GM23338 (cell line): ENCODE measurements around the gene TUBA1C. TPM values are rescaled to one million over a fixed set of nuclear protein-coding genes. Genes with fewer than 3 reads are reported as not detected.

Experiments used
- ATAC-seq: fragments of 200-7000 bp; cut with Tn5 transposase; 3 replicates; pipeline ENCODE4 v1.9.1; 2020
- DNase-seq: peaks from one replicate; pipeline ENCODE4 v3.0.0-alpha.2; 2015; ENCODE audit warnings: low spot score
- H2AFZ ChIP-seq: fragments of 200-600 bp; sonication (generic); 2 replicates; pipeline ENCODE4 v1.8.0; 2016; ENCODE audit warnings: antibody characterized with exemption, mild to moderate bottlenecking, moderate library complexity
- H3F3A ChIP-seq: fragments of 200-600 bp; sonication (generic); replicated peaks from 2 replicates; pipeline ENCODE4 v1.8.0; 2017; ENCODE audit warnings: antibody characterized with exemption, mixed run types, low read depth
- H3K27ac ChIP-seq: fragments of 200-600 bp; sonication (generic); 2 replicates; pipeline ENCODE4 v1.6.1; 2016; ENCODE audit warnings: low read depth
- H3K27me3 ChIP-seq: fragments of 200-600 bp; sonication (generic); 2 replicates; pipeline ENCODE4 v1.8.0; 2016; ENCODE audit warnings: mild to moderate bottlenecking, mixed run types, moderate library complexity; ENCODE audit not compliant: insufficient read depth
- H3K36me3 ChIP-seq: fragments of 200-600 bp; sonication (generic); 2 replicates; pipeline ENCODE4 v1.8.0; 2016; ENCODE audit warnings: mild to moderate bottlenecking; ENCODE audit not compliant: insufficient read depth
- H3K4me1 ChIP-seq: fragments of 200-600 bp; sonication (generic); 2 replicates; pipeline ENCODE4 v1.8.0; 2016; ENCODE audit warnings: mild to moderate bottlenecking, moderate library complexity; ENCODE audit not compliant: insufficient read depth
- H3K4me2 ChIP-seq: fragments of 200-600 bp; sonication (generic); 2 replicates; pipeline ENCODE4 v1.7.1; 2017; ENCODE audit warnings: mixed run types
- H3K4me3 ChIP-seq: fragments of 200-600 bp; sonication (generic); 2 replicates; pipeline ENCODE4 v1.6.1; 2016; ENCODE audit warnings: mixed run types
- H3K79me2 ChIP-seq: fragments of 200-600 bp; sonication (generic); replicated peaks from 2 replicates; pipeline ENCODE4 v1.8.0; 2017; ENCODE audit warnings: mild to moderate bottlenecking; ENCODE audit not compliant: insufficient read depth
- H3K9me2 ChIP-seq: fragments of 200-600 bp; sonication (generic); 2 replicates; pipeline ENCODE4 v1.8.0; 2017; ENCODE audit not compliant: insufficient read depth
- H4K20me1 ChIP-seq: fragments of 200-600 bp; sonication (generic); replicated peaks from 2 replicates; pipeline ENCODE4 v1.8.0; 2017; ENCODE audit warnings: mild to moderate bottlenecking; ENCODE audit not compliant: insufficient read depth
- H3K27ac Mint-ChIP-seq: 2 replicates; pipeline ENCODE4 v1.8.0; 2020; ENCODE audit warnings: inconsistent platforms, mild to moderate bottlenecking, moderate library complexity, mixed read lengths
- H3K27me3 Mint-ChIP-seq: 3 replicates; pipeline ENCODE4 v1.8.0; 2022; ENCODE audit warnings: low read depth, mild to moderate bottlenecking, moderate library complexity, mixed read lengths, inconsistent platforms; ENCODE audit not compliant: insufficient read depth, poor library complexity
- H3K36me3 Mint-ChIP-seq: 3 replicates; pipeline ENCODE4 v1.8.0; 2021; ENCODE audit warnings: low read depth, mild to moderate bottlenecking, inconsistent platforms, moderate library complexity, mixed read lengths
- H3K4me1 Mint-ChIP-seq: 3 replicates; pipeline ENCODE4 v1.8.0; 2020; ENCODE audit warnings: mild to moderate bottlenecking, inconsistent platforms, mixed read lengths
- H3K4me3 Mint-ChIP-seq: 3 replicates; pipeline ENCODE4 v1.8.0; 2021; ENCODE audit warnings: moderate library complexity, mild to moderate bottlenecking, inconsistent platforms, mixed read lengths
- H3K9me3 Mint-ChIP-seq: 3 replicates; pipeline ENCODE4 v1.8.0; 2020; ENCODE audit warnings: moderate library complexity, mild to moderate bottlenecking, inconsistent platforms, mixed read lengths
- CREB1 ChIP-seq: fragments of 250-450 bp; sonication (Bioruptor Pico); IDR thresholded peaks from 2 replicates; pipeline ENCODE4 v1.5.0; 2020; ENCODE audit warnings: low read depth, mild to moderate bottlenecking, moderate library complexity
- JUNB ChIP-seq: IDR thresholded peaks from one replicate; pipeline ENCODE4 v1.6.1; 2016; ENCODE audit warnings: antibody characterized with exemption; ENCODE audit not compliant: unreplicated experiment
- POLR2AphosphoS5 ChIP-seq: IDR thresholded peaks from 2 replicates; pipeline ENCODE4 v1.6.1; 2016; ENCODE audit warnings: antibody characterized with exemption, low read depth
- ZNF114 ChIP-seq: fragments of 250-450 bp; sonication (Bioruptor Pico); IDR thresholded peaks from 2 replicates; pipeline ENCODE4 v1.5.0; 2020; ENCODE audit warnings: mild to moderate bottlenecking, moderate library complexity
- ZNF331 ChIP-seq: fragments of 250-450 bp; sonication (Bioruptor Pico); IDR thresholded peaks from 2 replicates; pipeline ENCODE4 v1.5.0; 2020; ENCODE audit warnings: low read depth, mild to moderate bottlenecking, moderate library complexity
- polyA plus RNA-seq: library from polyadenylated mRNA; unstranded; fragments of >200 nt; fragmentation: Nextera tagmentation; extraction: Ambion mirVana; gene quantifications from 2 replicates; pipeline ENCODE4 v1.2.1, GENCODE V29; 2016
- total RNA-seq: library from RNA; depleted of rRNA; stranded (reverse); fragments of >200 nt; shearing (Covaris generic); gene quantifications from 2 replicates; pipeline ENCODE4 v1.2.3, GENCODE V29; 2014
- TF ChIP-seq, protein P1 (sequence below): fragments of 250-450 bp; sonication (Bioruptor Pico); IDR thresholded peaks from 2 replicates; pipeline ENCODE4 v1.5.0; 2020; ENCODE audit warnings: mild to moderate bottlenecking, moderate library complexity
- TF ChIP-seq, protein P2 (sequence below): IDR thresholded peaks from one replicate; pipeline ENCODE4 v1.6.1; 2018; ENCODE audit warnings: antibody characterized with exemption; ENCODE audit not compliant: unreplicated experiment
- TF ChIP-seq, protein P3 (sequence below), 2 experiments: fragments of 200-600 bp in 1 of 2; sonication (generic) in 1 of 2; conservative IDR thresholded peaks; 2 replicates each; pipeline versions ENCODE4 v1.5.1 to v1.6.1; 2016 to 2017; ENCODE audit warnings: antibody characterized with exemption in 2 of 2, low read depth in 2 of 2, mild to moderate bottlenecking in 2 of 2, moderate library complexity in 1 of 2

TUBA1C gene
- total and polyA plus RNA-seq, 2 experiments from 2014 or later = 191 to 728 TPM

DNA sequence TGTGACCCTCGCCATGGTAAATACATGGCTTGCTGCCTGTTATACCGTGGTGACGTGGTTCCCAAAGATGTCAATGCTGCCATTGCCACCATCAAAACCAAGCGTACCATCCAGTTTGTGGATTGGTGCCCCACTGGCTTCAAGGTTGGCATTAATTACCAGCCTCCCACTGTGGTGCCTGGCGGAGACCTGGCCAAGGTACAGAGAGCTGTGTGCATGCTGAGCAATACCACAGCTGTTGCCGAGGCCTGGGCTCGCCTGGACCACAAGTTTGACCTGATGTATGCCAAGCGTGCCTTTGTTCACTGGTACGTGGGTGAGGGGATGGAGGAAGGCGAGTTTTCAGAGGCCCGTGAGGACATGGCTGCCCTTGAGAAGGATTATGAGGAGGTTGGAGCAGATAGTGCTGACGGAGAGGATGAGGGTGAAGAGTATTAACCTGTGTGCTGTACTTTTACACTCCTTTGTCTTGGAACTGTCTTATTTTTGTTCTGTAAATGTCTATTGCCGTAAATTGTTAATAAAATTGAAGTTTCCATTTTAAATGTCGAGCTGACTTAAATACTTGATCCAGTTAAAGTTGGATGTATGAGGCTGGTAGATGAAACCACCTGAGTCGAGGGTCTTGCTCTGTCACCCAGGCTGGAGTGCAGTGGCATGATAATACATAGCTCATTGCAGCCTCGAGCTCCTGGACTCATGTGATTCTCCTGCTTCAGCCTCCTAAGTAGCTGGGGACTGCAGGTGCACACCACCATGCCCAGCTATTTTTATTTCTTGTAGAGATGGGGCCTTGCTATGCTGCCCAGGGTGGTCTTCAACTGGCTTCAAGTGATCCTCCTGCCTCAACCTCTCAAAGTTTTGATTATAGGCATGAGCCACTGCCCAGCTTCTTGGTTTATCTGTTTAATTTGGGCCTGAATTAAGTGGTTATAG lies 8.2 kb downstream of the TUBA1C start:
- Histone ChIP-seq H3K9me2 (no peaks in the 10 kb centered on the region), H3K79me2 (peaks cover 20% of the 10 kb centered on the region), H3K4me2 (no peak overlapping the region), H3F3A (peaks cover 39% of the 10 kb centered on the region), H3K4me3 (no peak overlapping the region), H3K4me1 (0 out of 2 replicates have a peak, but pooled peaks cover 4% of the 10 kb centered on the region), H3K27me3 (no peaks in the 10 kb centered on the region), H2AFZ (no peak overlapping the region), H3K36me3 (peaks cover 45% of the 10 kb centered on the region), H4K20me1 (peaks cover 18% of the 10 kb centered on the region), H3K27ac (no peak overlapping the region)
- ATAC-seq = no peak
- TF ChIP-seq, protein P1, sequence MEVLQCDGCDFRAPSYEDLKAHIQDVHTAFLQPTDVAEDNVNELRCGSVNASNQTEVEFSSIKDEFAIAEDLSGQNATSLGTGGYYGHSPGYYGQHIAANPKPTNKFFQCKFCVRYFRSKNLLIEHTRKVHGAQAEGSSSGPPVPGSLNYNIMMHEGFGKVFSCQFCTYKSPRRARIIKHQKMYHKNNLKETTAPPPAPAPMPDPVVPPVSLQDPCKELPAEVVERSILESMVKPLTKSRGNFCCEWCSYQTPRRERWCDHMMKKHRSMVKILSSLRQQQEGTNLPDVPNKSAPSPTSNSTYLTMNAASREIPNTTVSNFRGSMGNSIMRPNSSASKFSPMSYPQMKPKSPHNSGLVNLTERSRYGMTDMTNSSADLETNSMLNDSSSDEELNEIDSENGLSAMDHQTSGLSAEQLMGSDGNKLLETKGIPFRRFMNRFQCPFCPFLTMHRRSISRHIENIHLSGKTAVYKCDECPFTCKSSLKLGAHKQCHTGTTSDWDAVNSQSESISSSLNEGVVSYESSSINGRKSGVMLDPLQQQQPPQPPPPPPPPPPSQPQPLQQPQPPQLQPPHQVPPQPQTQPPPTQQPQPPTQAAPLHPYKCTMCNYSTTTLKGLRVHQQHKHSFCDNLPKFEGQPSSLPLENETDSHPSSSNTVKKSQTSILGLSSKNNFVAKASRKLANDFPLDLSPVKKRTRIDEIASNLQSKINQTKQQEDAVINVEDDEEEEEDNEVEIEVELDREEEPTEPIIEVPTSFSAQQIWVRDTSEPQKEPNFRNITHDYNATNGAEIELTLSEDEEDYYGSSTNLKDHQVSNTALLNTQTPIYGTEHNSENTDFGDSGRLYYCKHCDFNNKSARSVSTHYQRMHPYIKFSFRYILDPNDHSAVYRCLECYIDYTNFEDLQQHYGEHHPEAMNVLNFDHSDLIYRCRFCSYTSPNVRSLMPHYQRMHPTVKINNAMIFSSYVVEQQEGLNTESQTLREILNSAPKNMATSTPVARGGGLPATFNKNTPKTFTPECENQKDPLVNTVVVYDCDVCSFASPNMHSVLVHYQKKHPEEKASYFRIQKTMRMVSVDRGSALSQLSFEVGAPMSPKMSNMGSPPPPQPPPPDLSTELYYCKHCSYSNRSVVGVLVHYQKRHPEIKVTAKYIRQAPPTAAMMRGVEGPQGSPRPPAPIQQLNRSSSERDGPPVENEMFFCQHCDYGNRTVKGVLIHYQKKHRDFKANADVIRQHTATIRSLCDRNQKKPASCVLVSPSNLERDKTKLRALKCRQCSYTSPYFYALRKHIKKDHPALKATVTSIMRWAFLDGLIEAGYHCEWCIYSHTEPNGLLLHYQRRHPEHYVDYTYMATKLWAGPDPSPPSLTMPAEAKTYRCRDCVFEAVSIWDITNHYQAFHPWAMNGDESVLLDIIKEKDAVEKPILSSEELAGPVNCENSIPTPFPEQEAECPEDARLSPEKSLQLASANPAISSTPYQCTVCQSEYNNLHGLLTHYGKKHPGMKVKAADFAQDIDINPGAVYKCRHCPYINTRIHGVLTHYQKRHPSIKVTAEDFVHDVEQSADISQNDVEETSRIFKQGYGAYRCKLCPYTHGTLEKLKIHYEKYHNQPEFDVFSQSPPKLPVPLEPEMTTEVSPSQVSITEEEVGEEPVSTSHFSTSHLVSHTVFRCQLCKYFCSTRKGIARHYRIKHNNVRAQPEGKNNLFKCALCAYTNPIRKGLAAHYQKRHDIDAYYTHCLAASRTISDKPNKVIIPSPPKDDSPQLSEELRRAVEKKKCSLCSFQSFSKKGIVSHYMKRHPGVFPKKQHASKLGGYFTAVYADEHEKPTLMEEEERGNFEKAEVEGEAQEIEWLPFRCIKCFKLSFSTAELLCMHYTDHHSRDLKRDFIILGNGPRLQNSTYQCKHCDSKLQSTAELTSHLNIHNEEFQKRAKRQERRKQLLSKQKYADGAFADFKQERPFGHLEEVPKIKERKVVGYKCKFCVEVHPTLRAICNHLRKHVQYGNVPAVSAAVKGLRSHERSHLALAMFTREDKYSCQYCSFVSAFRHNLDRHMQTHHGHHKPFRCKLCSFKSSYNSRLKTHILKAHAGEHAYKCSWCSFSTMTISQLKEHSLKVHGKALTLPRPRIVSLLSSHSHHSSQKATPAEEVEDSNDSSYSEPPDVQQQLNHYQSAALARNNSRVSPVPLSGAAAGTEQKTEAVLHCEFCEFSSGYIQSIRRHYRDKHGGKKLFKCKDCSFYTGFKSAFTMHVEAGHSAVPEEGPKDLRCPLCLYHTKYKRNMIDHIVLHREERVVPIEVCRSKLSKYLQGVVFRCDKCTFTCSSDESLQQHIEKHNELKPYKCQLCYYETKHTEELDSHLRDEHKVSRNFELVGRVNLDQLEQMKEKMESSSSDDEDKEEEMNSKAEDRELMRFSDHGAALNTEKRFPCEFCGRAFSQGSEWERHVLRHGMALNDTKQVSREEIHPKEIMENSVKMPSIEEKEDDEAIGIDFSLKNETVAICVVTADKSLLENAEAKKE (CRISPR knock-in tag) = no peak
- TF ChIP-seq, protein P2, sequence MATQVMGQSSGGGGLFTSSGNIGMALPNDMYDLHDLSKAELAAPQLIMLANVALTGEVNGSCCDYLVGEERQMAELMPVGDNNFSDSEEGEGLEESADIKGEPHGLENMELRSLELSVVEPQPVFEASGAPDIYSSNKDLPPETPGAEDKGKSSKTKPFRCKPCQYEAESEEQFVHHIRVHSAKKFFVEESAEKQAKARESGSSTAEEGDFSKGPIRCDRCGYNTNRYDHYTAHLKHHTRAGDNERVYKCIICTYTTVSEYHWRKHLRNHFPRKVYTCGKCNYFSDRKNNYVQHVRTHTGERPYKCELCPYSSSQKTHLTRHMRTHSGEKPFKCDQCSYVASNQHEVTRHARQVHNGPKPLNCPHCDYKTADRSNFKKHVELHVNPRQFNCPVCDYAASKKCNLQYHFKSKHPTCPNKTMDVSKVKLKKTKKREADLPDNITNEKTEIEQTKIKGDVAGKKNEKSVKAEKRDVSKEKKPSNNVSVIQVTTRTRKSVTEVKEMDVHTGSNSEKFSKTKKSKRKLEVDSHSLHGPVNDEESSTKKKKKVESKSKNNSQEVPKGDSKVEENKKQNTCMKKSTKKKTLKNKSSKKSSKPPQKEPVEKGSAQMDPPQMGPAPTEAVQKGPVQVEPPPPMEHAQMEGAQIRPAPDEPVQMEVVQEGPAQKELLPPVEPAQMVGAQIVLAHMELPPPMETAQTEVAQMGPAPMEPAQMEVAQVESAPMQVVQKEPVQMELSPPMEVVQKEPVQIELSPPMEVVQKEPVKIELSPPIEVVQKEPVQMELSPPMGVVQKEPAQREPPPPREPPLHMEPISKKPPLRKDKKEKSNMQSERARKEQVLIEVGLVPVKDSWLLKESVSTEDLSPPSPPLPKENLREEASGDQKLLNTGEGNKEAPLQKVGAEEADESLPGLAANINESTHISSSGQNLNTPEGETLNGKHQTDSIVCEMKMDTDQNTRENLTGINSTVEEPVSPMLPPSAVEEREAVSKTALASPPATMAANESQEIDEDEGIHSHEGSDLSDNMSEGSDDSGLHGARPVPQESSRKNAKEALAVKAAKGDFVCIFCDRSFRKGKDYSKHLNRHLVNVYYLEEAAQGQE = no peak
- no peak for TF ChIP-seq ZNF114 (CRISPR knock-in tag)
- TF ChIP-seq POLR2AphosphoS5 = no peak
- TF ChIP-seq ZNF331 (CRISPR knock-in tag) = no peak
- TF ChIP-seq, protein P3, sequence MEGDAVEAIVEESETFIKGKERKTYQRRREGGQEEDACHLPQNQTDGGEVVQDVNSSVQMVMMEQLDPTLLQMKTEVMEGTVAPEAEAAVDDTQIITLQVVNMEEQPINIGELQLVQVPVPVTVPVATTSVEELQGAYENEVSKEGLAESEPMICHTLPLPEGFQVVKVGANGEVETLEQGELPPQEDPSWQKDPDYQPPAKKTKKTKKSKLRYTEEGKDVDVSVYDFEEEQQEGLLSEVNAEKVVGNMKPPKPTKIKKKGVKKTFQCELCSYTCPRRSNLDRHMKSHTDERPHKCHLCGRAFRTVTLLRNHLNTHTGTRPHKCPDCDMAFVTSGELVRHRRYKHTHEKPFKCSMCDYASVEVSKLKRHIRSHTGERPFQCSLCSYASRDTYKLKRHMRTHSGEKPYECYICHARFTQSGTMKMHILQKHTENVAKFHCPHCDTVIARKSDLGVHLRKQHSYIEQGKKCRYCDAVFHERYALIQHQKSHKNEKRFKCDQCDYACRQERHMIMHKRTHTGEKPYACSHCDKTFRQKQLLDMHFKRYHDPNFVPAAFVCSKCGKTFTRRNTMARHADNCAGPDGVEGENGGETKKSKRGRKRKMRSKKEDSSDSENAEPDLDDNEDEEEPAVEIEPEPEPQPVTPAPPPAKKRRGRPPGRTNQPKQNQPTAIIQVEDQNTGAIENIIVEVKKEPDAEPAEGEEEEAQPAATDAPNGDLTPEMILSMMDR (conservative IDR thresholded peaks at IDR 0.05; ENCODE audit: low read depth in 2 of 2) = no peak
- no peak for TF ChIP-seq CREB1 (CRISPR knock-in tag)
- TF ChIP-seq JUNB = no peak
- Mint-ChIP-seq H3K4me3 (no peak overlapping the region), H3K9me3 (no peaks in the 10 kb centered on the region; the same call in 2 of the 3 replicates), H3K27ac (no peak overlapping the region), H3K36me3 (peaks cover 59% of the 10 kb centered on the region), H3K4me1 (peaks cover 3% of the 10 kb centered on the region; the same call in 1 of the 3 replicates), H3K27me3 (peaks cover 7% of the 10 kb centered on the region)
- DNase-seq = no peak
